T-cell (primary cell): ENCODE data around the gene MACO1. TPM values are rescaled to one million over a fixed set of nuclear protein-coding genes. Genes with fewer than 3 reads are reported as not detected.
A peak's percentile ranks its signal among the peaks of the same experiment; 100 is the strongest.

Experiments
- ATAC-seq, 4 experiments: fragments of 200-7000 bp in 3 of 4; fragments of 150-1000 bp in 1 of 4; cut with Tn5 transposase; replicated peaks in 1 of 4; 1 replicate in 3 of 4; 2 replicates in 1 of 4; pipeline ENCODE4 v1.10.0; 2021; ENCODE audit warnings: moderate library complexity in 3 of 4, mild to moderate bottlenecking in 2 of 4, moderate number of reproducible peaks in 1 of 4
- CTCF ChIA-PET, 2 donors: fragments of 300-600 bp; sonication (Branson Sonifier 250); formaldehyde crosslinking; loops; one replicate each; lab custom pipeline; 2022; ENCODE audit warnings: antibody characterized with exemption in 2 of 2; lab: Charles Lee
- POLR2A ChIA-PET, 2 donors: fragments of 300-600 bp; sonication (Branson Sonifier 250); formaldehyde crosslinking; loops; one replicate each; lab custom pipeline; 2022; ENCODE audit warnings: antibody characterized with exemption in 2 of 2; lab: Charles Lee
- DNase-seq, 35 experiments: peaks; one replicate each; pipeline versions ENCODE4 v3.0.0 to v3.0.0-alpha.2; 2013 to 2023
- H3K27ac ChIP-seq: one replicate; pipeline ENCODE4 v1.5.1; 2013; ENCODE audit warnings: low read length
- H3K27me3 ChIP-seq, 2 experiments: replicated peaks in 1 of 2; 1 replicate in 1 of 2; 2 replicates in 1 of 2; pipeline versions ENCODE4 v1.6.1 to v1.7.0; 2013; ENCODE audit warnings: low read length in 1 of 2, mixed read lengths in 1 of 2; ENCODE audit not compliant: control insufficient read depth in 2 of 2, insufficient read depth in 2 of 2; ENCODE audit errors: extremely low read depth in 1 of 2
- H3K36me3 ChIP-seq, 2 donors: 1 replicate in 1 of 2; 2 replicates in 1 of 2; pipeline versions ENCODE4 v1.6.1 to v1.7.0; 2013; ENCODE audit warnings: low read length in 1 of 2; ENCODE audit not compliant: control insufficient read depth in 2 of 2, insufficient read depth in 1 of 2; ENCODE audit errors: extremely low read depth in 1 of 2
- H3K4me1 ChIP-seq, 2 experiments: 1 replicate in 1 of 2; 2 replicates in 1 of 2; pipeline versions ENCODE4 v1.6.1 to v1.7.0; 2013; ENCODE audit warnings: low read length in 2 of 2, mixed read lengths in 1 of 2; ENCODE audit not compliant: insufficient read depth in 2 of 2, control insufficient read depth in 1 of 2; ENCODE audit errors: extremely low read depth in 1 of 2
- H3K4me3 ChIP-seq, 2 donors: 1 replicate in 1 of 2; 2 replicates in 1 of 2; pipeline versions ENCODE4 v1.5.1 to v1.7.0; 2013; ENCODE audit warnings: mild to moderate bottlenecking in 2 of 2, low read length in 1 of 2, moderate library complexity in 1 of 2; ENCODE audit not compliant: control insufficient read depth in 1 of 2; ENCODE audit errors: extremely low read depth in 1 of 2
- H3K9me3 ChIP-seq: 2 replicates; pipeline ENCODE4 v1.7.0; 2013
- H3K27ac Mint-ChIP-seq, 2 donors: one replicate each; pipeline ENCODE4 v1.8.0; 2020 to 2021; ENCODE audit warnings: mild to moderate bottlenecking in 2 of 2, mixed read lengths in 2 of 2
- H3K27me3 Mint-ChIP-seq, 2 donors: one replicate each; pipeline ENCODE4 v1.8.0; 2021 to 2022; ENCODE audit warnings: mixed read lengths in 2 of 2
- H3K36me3 Mint-ChIP-seq: one replicate; pipeline ENCODE4 v1.8.0; 2021; ENCODE audit warnings: mixed read lengths
- H3K4me1 Mint-ChIP-seq, 3 donors: one replicate each; pipeline ENCODE4 v1.8.0; 2020 to 2022; ENCODE audit warnings: mixed read lengths in 3 of 3, mild to moderate bottlenecking in 1 of 3
- H3K4me3 Mint-ChIP-seq, 3 donors: one replicate each; pipeline ENCODE4 v1.8.0; 2020 to 2022; ENCODE audit warnings: mild to moderate bottlenecking in 3 of 3, mixed read lengths in 3 of 3, moderate library complexity in 3 of 3
- H3K9me3 Mint-ChIP-seq, 3 donors: one replicate each; pipeline ENCODE4 v1.8.0; 2020 to 2022; ENCODE audit warnings: mixed read lengths in 3 of 3
- WGBS: methylation state at CpG from one replicate; pipeline ENCODE4 v1.1.5; 2013; ENCODE audit warnings: missing lambda C conversion rate; ENCODE audit not compliant: insufficient coverage; 5-methylcytosine and 5-hydroxymethylcytosine counted together
- total RNA-seq, 35 experiments: library from RNA in 6 of 35; stranded (reverse) in 6 of 35; fragments of 120-200 nt in 1 of 35; gene quantifications; one replicate each; pipeline versions ENCODE4 v1.2.1 to v1.2.4 and lab custom pipeline; 2013 to 2026

MACO1 gene
- total RNA-seq, 5 donors from 2014 or later (not counting 1 experiment from before 2014, with no cell fraction given), result 19.7 to 23.2 (median 21.5) TPM

- ATAC-seq (no peak), DNase-seq (no peak)
- ChIA-PET CTCF (interaction anchor here in 1 of 2 donors (0.7 kb wide), 1 partner anchor 564 kb away, joined by 3 read pairs; no protein-coding TSS in a partner anchor), POLR2A (interaction anchor here in 1 of 2 donors (0.6 kb wide), 1 partner anchor 1778 kb away, joined by 5 read pairs; no protein-coding TSS in a partner anchor)
- no peaks in the 10 kb centered on the region for H3K9me3 ChIP-seq
- Mint-ChIP-seq H3K27ac (no peak overlapping the region), H3K4me1 (peaks cover 61 to 64% (median 62%) of the 10 kb centered on the region in 3 donors), H3K9me3 (no peaks in the 10 kb centered on the region), H3K27me3 (no peaks in the 10 kb centered on the region), H3K36me3 (peaks cover 24% of the 10 kb centered on the region), H3K4me3 (no peak overlapping the region)
- H3K27me3 ChIP-seq, result no peaks in the 10 kb centered on the region
- peaks cover 11% of the 10 kb centered on the region in 2 experiments for H3K4me1 ChIP-seq
- WGBS, result 88% methylated on average over 1 of the region's 2 CpGs
- no peak overlapping the region for H3K4me3 ChIP-seq
- H3K36me3 ChIP-seq, result peaks cover 0 to 9% of the 10 kb centered on the region in 2 donors
- no peak overlapping the region for H3K27ac ChIP-seq
Measured at GRCh38 chr1:25469177-25469576, 38.5 kb downstream of the MACO1 start.

DNA sequence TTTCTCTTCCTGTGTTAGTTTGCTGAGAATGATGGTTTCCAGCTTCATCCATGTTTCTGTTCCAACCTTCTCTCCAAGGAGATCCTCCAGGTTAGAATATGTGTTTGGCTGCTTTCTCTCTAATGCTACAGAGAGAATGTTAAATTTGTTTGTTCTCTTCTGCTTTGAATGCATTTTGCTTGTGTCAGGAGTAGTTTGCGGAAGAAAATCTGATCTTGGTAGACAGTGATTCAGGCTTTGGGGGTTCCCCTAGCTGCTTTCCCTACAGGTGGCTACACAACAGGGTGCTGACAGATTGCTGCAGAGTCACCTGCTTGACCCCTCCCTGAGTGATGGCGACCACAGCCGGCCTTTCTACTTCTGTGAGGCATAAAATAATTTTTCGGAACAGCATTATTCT, 41.8 kb downstream of the MACO1 start:
- DNase-seq (peak in 2 of 35 experiments; percentile 21 to 38), ATAC-seq (peak in 3 of 4 experiments; percentile 40 to 56 (median 51))
- Histone ChIP-seq H3K27me3 (no peaks in the 10 kb centered on the region), H3K4me1 (peaks cover 10 to 17% of the 10 kb centered on the region in 2 experiments), H3K27ac (no peak overlapping the region), H3K4me3 (no peak overlapping the region), H3K9me3 (no peaks in the 10 kb centered on the region), H3K36me3 (peaks cover 0 to 5% of the 10 kb centered on the region in 2 donors)
- Mint-ChIP-seq H3K9me3 (no peaks in the 10 kb centered on the region), H3K4me3 (peak overlapping the region; percentile 25 to 70 (median 57)), H3K4me1 (peaks cover 73 to 74% (median 73%) of the 10 kb centered on the region in 3 donors), H3K27ac (peak overlapping the region; percentile 84 to 97), H3K36me3 (peaks cover 22% of the 10 kb centered on the region), H3K27me3 (no peaks in the 10 kb centered on the region)
- ChIA-PET POLR2A (interaction anchor here in 1 of 2 donors (0.6 kb wide), 1 partner anchor 15 kb away, joined by 8 read pairs; no protein-coding TSS in a partner anchor), CTCF (no interaction called here)
- WGBS, result 100% methylated on average over 1 of the region's 4 CpGs

DNA sequence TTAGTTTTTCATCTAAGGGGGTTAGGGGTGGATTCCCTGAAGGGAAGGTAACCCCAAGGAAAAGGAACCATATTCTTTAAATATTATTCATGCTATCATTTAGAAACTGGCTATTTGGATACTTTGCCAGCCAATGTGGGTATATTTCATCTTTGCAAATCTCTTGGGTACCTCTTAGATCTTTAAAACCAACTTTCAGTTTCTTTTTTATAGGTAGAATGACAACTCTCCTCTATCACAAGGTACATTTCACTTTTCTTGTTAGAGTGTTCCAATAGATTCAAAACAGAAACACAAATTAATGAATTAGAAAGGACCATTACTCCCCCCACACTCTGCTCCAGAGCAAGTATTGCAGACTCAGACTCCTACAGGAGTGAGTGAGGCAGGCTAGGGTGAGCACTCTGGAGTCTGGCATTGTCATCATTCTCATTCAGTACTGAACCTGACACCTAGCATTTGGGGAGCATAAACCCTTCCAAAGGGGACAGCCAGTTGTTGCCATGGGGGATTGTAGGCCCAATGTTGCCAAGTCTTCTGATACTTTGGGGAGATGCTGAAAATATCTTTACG, 43.0 kb downstream of the MACO1 start:
- H3K27ac ChIP-seq, result peak overlapping the region; percentile 21
- H3K27me3 ChIP-seq, result no peaks in the 10 kb centered on the region
- H3K9me3 ChIP-seq, result no peaks in the 10 kb centered on the region
- Mint-ChIP-seq H3K4me3 (peak overlapping the region; percentile 63 to 74 (median 70)), H3K27ac (peak overlapping the region; percentile 96 to 97), H3K27me3 (no peaks in the 10 kb centered on the region), H3K36me3 (peaks cover 16% of the 10 kb centered on the region), H3K4me1 (peaks cover 61 to 69% (median 68%) of the 10 kb centered on the region in 3 donors), H3K9me3 (no peaks in the 10 kb centered on the region)
- peak in 1 of 35 experiments; percentile 19 for DNase-seq
- CTCF ChIA-PET, result no interaction called here
- H3K36me3 ChIP-seq, result peaks cover 0 to 7% of the 10 kb centered on the region in 2 donors
- POLR2A ChIA-PET, result no interaction called here
- H3K4me3 ChIP-seq, result no peak overlapping the region
- peak in 3 of 4 experiments; percentile 21 to 58 (median 41) for ATAC-seq
- WGBS, result no CpG with 5 or more reads among the region's 1 CpG
- H3K4me1 ChIP-seq, result peaks cover 10 to 17% of the 10 kb centered on the region in 2 experiments

DNA sequence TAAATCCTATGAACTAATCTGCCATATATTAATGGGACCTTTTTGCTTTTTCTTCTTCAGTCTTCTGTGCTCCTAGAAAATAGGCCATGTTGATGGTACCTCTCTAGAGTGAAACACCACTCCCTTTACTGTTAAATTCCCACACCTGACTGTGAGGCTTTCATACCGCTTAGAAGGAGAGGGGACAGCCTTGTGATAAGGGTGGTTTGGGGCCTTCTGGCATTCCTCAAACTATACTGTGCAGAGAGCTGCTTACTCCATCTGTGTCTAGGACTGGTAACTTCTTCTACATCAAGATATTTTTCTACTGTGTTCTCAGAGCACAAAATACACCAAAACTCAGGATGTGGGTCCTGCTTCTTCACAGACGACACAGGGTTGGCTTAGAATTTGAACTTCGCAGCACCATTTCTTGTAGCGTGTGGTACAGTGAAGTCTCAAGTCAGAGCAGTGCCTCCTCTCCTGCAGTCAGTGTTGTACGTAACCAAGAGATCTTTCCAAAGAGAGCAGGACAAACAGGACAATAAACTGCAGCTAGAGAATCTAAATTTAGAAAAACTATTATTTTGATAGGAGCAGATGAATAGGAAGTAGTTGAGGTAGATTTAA, 43.8 kb downstream of the MACO1 start:
- Mint-ChIP-seq H3K4me1 (peaks cover 61 to 71% (median 68%) of the 10 kb centered on the region in 3 donors), H3K4me3 (peak overlapping the region; percentile 38 to 74 (median 53)), H3K27ac (peak overlapping the region; percentile 96 to 97), H3K36me3 (peaks cover 16% of the 10 kb centered on the region), H3K27me3 (no peaks in the 10 kb centered on the region), H3K9me3 (no peaks in the 10 kb centered on the region)
- peak; percentile 75 to 85 (median 80) for ATAC-seq
- ChIA-PET CTCF (interaction anchor here in 1 of 2 donors (0.7 kb wide), 1 partner anchor 9 kb away, joined by 3 read pairs; no protein-coding TSS in a partner anchor), POLR2A (interaction anchor here in 1 of 2 donors (0.6 kb wide), 1 partner anchor 12 kb away, joined by 3 read pairs; no protein-coding TSS in a partner anchor)
- no peaks in the 10 kb centered on the region for H3K9me3 ChIP-seq
- no peaks in the 10 kb centered on the region for H3K27me3 ChIP-seq
- 71% methylated on average over 1 of the region's 5 CpGs for WGBS
- peaks cover 0 to 8% of the 10 kb centered on the region in 2 donors for H3K36me3 ChIP-seq
- H3K27ac ChIP-seq, result peak overlapping the region; percentile 21
- H3K4me1 ChIP-seq, result peaks cover 10 to 17% of the 10 kb centered on the region in 2 experiments
- DNase-seq, result peak in 20 of 35 experiments; percentile 4 to 53 (median 11)
- no peak overlapping the region for H3K4me3 ChIP-seq

- Mint-ChIP-seq H3K4me3 (peak overlapping the region in 1 of 3 donors; percentile 31), H3K4me1 (peaks cover 60 to 64% (median 64%) of the 10 kb centered on the region in 3 donors)
- H3K4me3 ChIP-seq, result no peak overlapping the region
Measured at GRCh38 chr1:25476186-25477097, 45.7 kb downstream of the MACO1 start.

More at GRCh38 chr1:25476186-25477097, 45.7 kb downstream of the MACO1 start:
- ChIA-PET POLR2A (interaction anchor here in 1 of 2 donors (1.1 kb wide), 1 partner anchor 44 kb away, joined by 3 read pairs; no protein-coding TSS in a partner anchor), CTCF (interaction anchor here (1.0 to 2.5 kb wide), 2 partner anchors 9 to 11 kb away, joined by 3 to 9 read pairs; no protein-coding TSS in a partner anchor)
- Histone ChIP-seq H3K36me3 (peaks cover 0 to 3% of the 10 kb centered on the region in 2 donors), H3K27ac (no peak overlapping the region), H3K27me3 (no peaks in the 10 kb centered on the region), H3K4me1 (peaks cover 10 to 17% of the 10 kb centered on the region in 2 experiments), H3K9me3 (no peaks in the 10 kb centered on the region)
- Mint-ChIP-seq H3K9me3 (no peaks in the 10 kb centered on the region), H3K36me3 (peaks cover 7% of the 10 kb centered on the region), H3K27me3 (no peaks in the 10 kb centered on the region), H3K27ac (peak overlapping the region; percentile 82 to 89)
- no peak for DNase-seq
- ATAC-seq, result no peak
- WGBS, result no CpG with 5 or more reads among the region's 2 CpGs
